Pericardium fibroblast (primary cell): ENCODE results near the gene KIAA0232. TPM values are rescaled to one million over a fixed set of nuclear protein-coding genes. Genes with fewer than 3 reads are reported as not detected.

Experiments
- total RNA-seq: library from RNA; depleted of rRNA; stranded (reverse); fragments of >200 nt; gene quantifications from 2 replicates; pipeline ENCODE4 v1.2.3, GENCODE V29; 2015

Gene KIAA0232, protein sequence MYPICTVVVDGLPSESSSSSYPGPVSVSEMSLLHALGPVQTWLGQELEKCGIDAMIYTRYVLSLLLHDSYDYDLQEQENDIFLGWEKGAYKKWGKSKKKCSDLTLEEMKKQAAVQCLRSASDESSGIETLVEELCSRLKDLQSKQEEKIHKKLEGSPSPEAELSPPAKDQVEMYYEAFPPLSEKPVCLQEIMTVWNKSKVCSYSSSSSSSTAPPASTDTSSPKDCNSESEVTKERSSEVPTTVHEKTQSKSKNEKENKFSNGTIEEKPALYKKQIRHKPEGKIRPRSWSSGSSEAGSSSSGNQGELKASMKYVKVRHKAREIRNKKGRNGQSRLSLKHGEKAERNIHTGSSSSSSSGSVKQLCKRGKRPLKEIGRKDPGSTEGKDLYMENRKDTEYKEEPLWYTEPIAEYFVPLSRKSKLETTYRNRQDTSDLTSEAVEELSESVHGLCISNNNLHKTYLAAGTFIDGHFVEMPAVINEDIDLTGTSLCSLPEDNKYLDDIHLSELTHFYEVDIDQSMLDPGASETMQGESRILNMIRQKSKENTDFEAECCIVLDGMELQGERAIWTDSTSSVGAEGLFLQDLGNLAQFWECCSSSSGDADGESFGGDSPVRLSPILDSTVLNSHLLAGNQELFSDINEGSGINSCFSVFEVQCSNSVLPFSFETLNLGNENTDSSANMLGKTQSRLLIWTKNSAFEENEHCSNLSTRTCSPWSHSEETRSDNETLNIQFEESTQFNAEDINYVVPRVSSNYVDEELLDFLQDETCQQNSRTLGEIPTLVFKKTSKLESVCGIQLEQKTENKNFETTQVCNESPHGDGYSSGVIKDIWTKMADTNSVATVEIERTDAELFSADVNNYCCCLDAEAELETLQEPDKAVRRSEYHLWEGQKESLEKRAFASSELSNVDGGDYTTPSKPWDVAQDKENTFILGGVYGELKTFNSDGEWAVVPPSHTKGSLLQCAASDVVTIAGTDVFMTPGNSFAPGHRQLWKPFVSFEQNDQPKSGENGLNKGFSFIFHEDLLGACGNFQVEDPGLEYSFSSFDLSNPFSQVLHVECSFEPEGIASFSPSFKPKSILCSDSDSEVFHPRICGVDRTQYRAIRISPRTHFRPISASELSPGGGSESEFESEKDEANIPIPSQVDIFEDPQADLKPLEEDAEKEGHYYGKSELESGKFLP (N-terminal part only)
- 10.7 and 15.9 TPM in 2 replicates for total RNA-seq

DNA sequence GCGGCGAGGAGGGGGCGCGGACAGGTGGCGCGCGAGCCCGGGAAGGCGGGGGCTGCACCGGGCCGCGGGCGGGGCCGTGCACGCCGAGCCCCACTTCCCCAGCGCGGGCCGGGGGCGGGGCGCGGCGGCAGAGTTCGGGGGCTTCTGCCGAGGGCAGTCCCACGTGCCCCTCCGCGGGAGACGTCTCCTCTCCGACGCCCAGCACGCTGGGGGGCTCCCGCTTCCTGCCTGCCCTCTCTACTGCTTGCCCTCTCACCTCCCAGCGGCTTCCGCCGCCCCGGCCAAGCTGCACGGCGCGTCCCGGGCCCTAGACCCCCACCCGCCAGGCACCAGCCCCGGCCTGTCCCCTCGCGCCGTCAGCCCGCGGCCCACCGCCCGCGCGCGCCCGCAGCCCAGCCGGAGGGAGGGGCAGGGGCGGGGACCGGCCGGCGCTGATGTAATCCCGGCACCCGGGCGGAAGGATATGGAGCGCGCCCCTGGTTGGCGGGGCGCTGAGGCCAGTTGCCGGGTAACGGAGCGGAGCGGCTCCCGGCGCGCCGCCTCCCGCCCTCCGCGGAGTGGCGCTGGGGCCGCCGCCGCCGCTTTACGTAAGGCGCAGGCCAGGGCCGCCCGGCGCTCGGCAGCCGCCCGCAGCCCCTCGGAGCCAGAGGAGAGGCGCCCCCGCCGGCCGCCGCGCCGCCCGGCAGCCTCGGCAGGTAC is at the start of gene KIAA0232:
TSS of gene KIAA0232 (plus strand) at position 581 of the 699 bp plus-strand sequence. CDS start 41,727 bp downstream, outside the sequence.

DNA sequence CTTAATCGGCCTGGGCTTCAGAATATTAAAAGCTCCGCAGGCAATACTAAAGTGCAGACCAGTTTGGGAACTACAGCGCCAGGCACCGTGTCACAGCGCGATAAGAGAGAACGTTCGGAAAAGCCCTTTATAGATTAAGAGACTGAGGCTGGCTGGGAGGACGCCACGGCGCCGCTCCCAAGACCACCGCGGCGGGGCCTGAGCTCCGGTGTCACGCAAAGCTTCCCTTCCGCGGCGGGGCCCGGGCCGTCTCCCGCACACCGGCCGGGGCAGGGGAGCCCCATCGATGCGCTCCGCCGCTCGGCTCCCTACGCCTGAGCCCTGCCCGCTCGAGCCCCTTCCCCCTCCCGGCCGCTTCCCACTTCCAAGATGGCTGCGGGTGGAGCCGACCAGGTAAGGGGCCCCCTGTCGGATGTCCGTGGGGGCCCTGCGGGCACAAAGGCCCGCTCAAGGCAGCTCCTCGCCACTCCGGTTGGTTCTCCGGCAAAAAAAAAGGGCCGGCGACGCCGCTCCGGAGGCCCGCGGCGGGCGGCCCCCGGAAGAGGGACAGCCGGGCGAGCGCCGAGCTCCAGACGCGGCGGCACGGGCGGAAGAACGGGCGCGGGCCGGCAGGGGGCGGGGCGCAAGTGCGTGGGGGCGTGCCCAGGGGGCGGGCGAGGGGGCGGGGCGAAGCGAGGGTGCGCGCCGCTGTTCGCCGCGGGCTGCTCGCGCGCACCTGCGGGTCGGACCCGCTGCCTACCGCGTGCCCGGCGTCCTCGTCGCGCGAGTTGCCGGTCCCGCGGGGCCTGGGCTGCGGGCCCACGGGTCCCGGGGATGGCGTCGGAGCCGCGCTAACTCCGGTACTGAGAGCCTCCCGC is 126.8 kb downstream of the KIAA0232 start, which contains the start of gene TBC1D14:
TSS of gene TBC1D14 (plus strand) at position 714 of the 857 bp plus-strand sequence. CDS start 13,564 bp downstream, outside the sequence.

Other genes with a start within 250 kb of the KIAA0232 start
- gene MAN2B2, start 207.5 kb upstream of the KIAA0232 start, total RNA-seq = 25.8 and 27.8 TPM in 2 replicates
- 210 and 238 TPM in 2 replicates for gene MRFAP1, start 142.0 kb upstream of the KIAA0232 start, total RNA-seq
- gene S100P, start 88.8 kb upstream of the KIAA0232 start, total RNA-seq = not detected in 2 replicates
- gene MRFAP1L1, start 72.9 kb upstream of the KIAA0232 start, total RNA-seq = 41.3 and 45.4 TPM in 2 replicates
- 28.0 and 36.6 TPM in 2 replicates for gene BLOC1S4, start 66.6 kb upstream of the KIAA0232 start, total RNA-seq
- 19.4 and 30.6 TPM in 2 replicates for gene TBC1D14, start 127.1 kb downstream of the KIAA0232 start, total RNA-seq